Mucosa of rectum (tissue), 2 donors: Measurements from ENCODE around the gene PARN.

Experiments
- H3K27ac ChIP-seq, 2 donors: one replicate each; pipeline ENCODE4 v1.7.0; 2013; ENCODE audit warnings: inconsistent platforms in 2 of 2, low read depth in 2 of 2, low read length in 2 of 2
- H3K27me3 ChIP-seq, 2 donors: one replicate each; pipeline ENCODE4 v1.7.0; 2013; ENCODE audit warnings: low read length in 2 of 2; ENCODE audit not compliant: control insufficient read depth in 2 of 2, insufficient read depth in 2 of 2
- H3K36me3 ChIP-seq, 2 donors: one replicate each; pipeline ENCODE4 v1.7.0; 2013; ENCODE audit warnings: low read length in 2 of 2; ENCODE audit not compliant: control insufficient read depth in 2 of 2, insufficient read depth in 2 of 2
- H3K4me1 ChIP-seq, 2 donors: one replicate each; pipeline ENCODE4 v1.7.0; 2013; ENCODE audit warnings: low read length in 2 of 2, mild to moderate bottlenecking in 1 of 2; ENCODE audit not compliant: control insufficient read depth in 2 of 2, insufficient read depth in 2 of 2
- H3K4me3 ChIP-seq, 2 donors: one replicate each; pipeline ENCODE4 v1.7.0; 2013; ENCODE audit warnings: low read length in 2 of 2
- H3K9ac ChIP-seq, 2 donors: one replicate each; pipeline ENCODE4 v1.7.0; 2013; ENCODE audit warnings: low read length in 2 of 2, low read depth in 1 of 2, mild to moderate bottlenecking in 1 of 2
- H3K9me3 ChIP-seq, 2 donors: one replicate each; pipeline ENCODE4 v1.7.0; 2013; ENCODE audit warnings: low read length in 2 of 2; ENCODE audit not compliant: control insufficient read depth in 2 of 2
- donor health status: healthy.
- donor health status: Normal muscosa, but diverticular disease.

Gene PARN

GRCh38 chr16:14522671-14523070 lies 107.4 kb downstream of the PARN start:
- no peak overlapping the region for H3K4me3 ChIP-seq
- H3K27me3 ChIP-seq: no peaks in the 10 kb centered on the region
- no peaks in the 10 kb centered on the region for H3K36me3 ChIP-seq
- H3K9ac ChIP-seq: no peak overlapping the region
- no peaks in the 10 kb centered on the region for H3K9me3 ChIP-seq
- no peak overlapping the region for H3K27ac ChIP-seq
- no peaks in the 10 kb centered on the region for H3K4me1 ChIP-seq

GRCh38 chr16:14520753-14521152 lies 109.3 kb downstream of the PARN start:
- Histone ChIP-seq H3K9me3 (no peaks in the 10 kb centered on the region), H3K4me3 (no peak overlapping the region), H3K27me3 (no peaks in the 10 kb centered on the region), H3K9ac (no peak overlapping the region), H3K27ac (no peak overlapping the region), H3K36me3 (no peaks in the 10 kb centered on the region), H3K4me1 (no peaks in the 10 kb centered on the region)

- Histone ChIP-seq H3K9me3 (no peaks in the 10 kb centered on the region), H3K4me1 (no peaks in the 10 kb centered on the region), H3K36me3 (no peaks in the 10 kb centered on the region), H3K27me3 (no peaks in the 10 kb centered on the region), H3K4me3 (no peak overlapping the region), H3K9ac (no peak overlapping the region), H3K27ac (no peak overlapping the region)
These were observed 115.1 kb downstream of the PARN start for GRCh38 chr16:14514967-14515366.

- Histone ChIP-seq H3K9me3 (no peaks in the 10 kb centered on the region), H3K9ac (no peak overlapping the region), H3K36me3 (no peaks in the 10 kb centered on the region), H3K27ac (no peak overlapping the region), H3K4me3 (no peak overlapping the region), H3K27me3 (no peaks in the 10 kb centered on the region), H3K4me1 (no peaks in the 10 kb centered on the region)
These were observed 116.5 kb downstream of the PARN start for GRCh38 chr16:14513389-14514107.

GRCh38 chr16:14511800-14512135 lies 118.3 kb downstream of the PARN start:
- no peak overlapping the region for H3K4me3 ChIP-seq
- no peaks in the 10 kb centered on the region for H3K36me3 ChIP-seq
- no peak overlapping the region for H3K9ac ChIP-seq
- no peaks in the 10 kb centered on the region for H3K27me3 ChIP-seq
- no peaks in the 10 kb centered on the region for H3K4me1 ChIP-seq
- H3K9me3 ChIP-seq: no peaks in the 10 kb centered on the region
- H3K27ac ChIP-seq: no peak overlapping the region

- H3K9ac ChIP-seq: no peak overlapping the region
- H3K27ac ChIP-seq: no peak overlapping the region
These were observed 118.9 kb downstream of the PARN start for GRCh38 chr16:14510939-14511799.

GRCh38 chr16:14510581-14510938 lies 119.5 kb downstream of the PARN start:
- Histone ChIP-seq H3K9me3 (no peaks in the 10 kb centered on the region), H3K36me3 (no peaks in the 10 kb centered on the region), H3K27ac (no peak overlapping the region), H3K4me1 (no peaks in the 10 kb centered on the region), H3K9ac (no peak overlapping the region), H3K27me3 (no peaks in the 10 kb centered on the region), H3K4me3 (no peak overlapping the region)

More at GRCh38 chr16:14510939-14511799, 118.9 kb downstream of the PARN start:
- Histone ChIP-seq H3K4me1 (no peaks in the 10 kb centered on the region), H3K27me3 (no peaks in the 10 kb centered on the region), H3K4me3 (no peak overlapping the region), H3K36me3 (no peaks in the 10 kb centered on the region), H3K9me3 (no peaks in the 10 kb centered on the region)

- Histone ChIP-seq H3K9ac (no peak overlapping the region), H3K4me1 (no peaks in the 10 kb centered on the region), H3K27ac (no peak overlapping the region), H3K9me3 (no peaks in the 10 kb centered on the region), H3K4me3 (no peak overlapping the region), H3K27me3 (no peaks in the 10 kb centered on the region), H3K36me3 (no peaks in the 10 kb centered on the region)
These were observed 120.4 kb downstream of the PARN start for GRCh38 chr16:14509675-14510132.

GRCh38 chr16:14509055-14509454 lies 121.0 kb downstream of the PARN start:
- no peaks in the 10 kb centered on the region for H3K36me3 ChIP-seq
- no peaks in the 10 kb centered on the region for H3K27me3 ChIP-seq
- no peak overlapping the region for H3K9ac ChIP-seq
- no peak overlapping the region for H3K4me3 ChIP-seq
- H3K4me1 ChIP-seq: no peaks in the 10 kb centered on the region
- no peak overlapping the region for H3K27ac ChIP-seq
- H3K9me3 ChIP-seq: no peaks in the 10 kb centered on the region

GRCh38 chr16:14505846-14506245 lies 124.2 kb downstream of the PARN start:
- no peaks in the 10 kb centered on the region for H3K36me3 ChIP-seq
- no peaks in the 10 kb centered on the region for H3K9me3 ChIP-seq
- H3K27ac ChIP-seq: no peak overlapping the region
- no peaks in the 10 kb centered on the region for H3K4me1 ChIP-seq
- no peaks in the 10 kb centered on the region for H3K27me3 ChIP-seq
- no peak overlapping the region for H3K9ac ChIP-seq
- H3K4me3 ChIP-seq: no peak overlapping the region
